Tibial artery (tissue), 4 donors: ENCODE data around the gene PNPLA5.

Experiments used
- DNase-seq, 2 donors: peaks; one replicate each; pipeline ENCODE4 v3.0.0-alpha.2; 2019
- H3K27ac ChIP-seq, 2 donors: fragments of 200-600 bp; sonication (generic) in 1 of 2; 1 replicate in 1 of 2; 2 replicates in 1 of 2; pipeline ENCODE4 v1.5.1; 2018 to 2019; ENCODE audit warnings: mild to moderate bottlenecking in 1 of 2
- H3K27me3 ChIP-seq, 2 donors: fragments of 200-600 bp; sonication (generic) in 1 of 2; one replicate each; pipeline versions ENCODE4 v1.5.1 to v1.6.0; 2016 to 2019
- H3K36me3 ChIP-seq, 3 donors: fragments of 200-600 bp; sonication (generic) in 2 of 3; one replicate each; pipeline ENCODE4 v1.5.1; 2016 to 2019; ENCODE audit warnings: mild to moderate bottlenecking in 2 of 3
- H3K4me1 ChIP-seq, 4 donors: fragments of 200-600 bp; sonication (generic) in 2 of 4; 1 replicate in 3 of 4; 2 replicates in 1 of 4; pipeline ENCODE4 v1.5.1; 2016 to 2019
- H3K4me3 ChIP-seq, 2 donors: fragments of 200-600 bp; sonication (generic) in 1 of 2; 1 replicate in 1 of 2; 2 replicates in 1 of 2; pipeline ENCODE4 v1.5.1; 2018 to 2019; ENCODE audit warnings: mild to moderate bottlenecking in 2 of 2
- H3K9me3 ChIP-seq, 3 donors: fragments of 200-600 bp; sonication (generic) in 1 of 3; one replicate each; pipeline ENCODE4 v1.5.1; 2016 to 2019
- intact Hi-C: fragments of 100-400 bp; cut with DNase I; formaldehyde crosslinking; loops from one replicate; pipeline ENCODE4 v1.15.0; 2023; ENCODE audit warnings: low total_unique reads
- TF ChIP-seq, protein P1 (sequence below), 2 experiments: fragments of 200-600 bp in 1 of 2; fragments of 450-650 bp in 1 of 2; IDR thresholded peaks; one replicate each; pipeline ENCODE4 v1.5.1; 2017 to 2019; ENCODE audit warnings: antibody characterized with exemption in 2 of 2, mild to moderate bottlenecking in 1 of 2, moderate library complexity in 1 of 2

PNPLA5 gene

DNA sequence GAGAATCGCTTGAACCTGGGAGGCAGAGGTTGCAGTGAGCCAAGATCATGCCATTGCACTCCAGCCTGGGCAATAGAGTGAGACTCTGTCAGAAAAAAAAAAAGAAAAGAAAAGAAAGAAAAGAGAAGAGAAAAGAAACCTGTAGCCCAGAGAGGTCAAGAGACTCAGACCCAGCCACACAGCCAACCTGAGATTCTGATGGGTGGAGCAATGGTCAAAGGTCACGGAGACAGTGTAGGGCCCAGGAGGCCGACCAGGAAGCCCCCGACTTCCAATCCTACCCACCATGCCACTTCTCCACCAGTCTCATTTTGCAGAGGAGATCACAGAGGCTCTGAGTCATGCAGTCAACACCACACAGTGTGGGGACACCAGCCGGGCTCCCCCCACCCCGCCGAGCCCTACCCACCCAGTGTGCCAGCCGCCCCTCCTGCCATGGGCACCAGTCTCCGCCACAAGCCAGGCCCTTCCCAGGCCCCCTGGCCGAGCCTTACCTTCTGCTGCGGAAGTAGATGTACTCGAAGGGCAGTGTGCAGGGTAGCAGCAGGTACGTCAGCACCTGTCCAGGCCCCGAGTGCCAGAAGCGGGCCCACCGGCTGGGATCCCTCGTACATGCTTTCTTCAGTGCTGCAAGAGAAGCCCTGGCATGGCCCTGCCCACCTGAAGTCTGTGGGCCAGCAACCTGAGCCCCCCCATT, 7.9 kb downstream of the PNPLA5 start:
- peaks cover 0 to 58% of the 10 kb centered on the region in 2 donors for H3K27me3 ChIP-seq
- intact Hi-C loops = no loop called here
- no peaks in the 10 kb centered on the region for H3K9me3 ChIP-seq

DNA sequence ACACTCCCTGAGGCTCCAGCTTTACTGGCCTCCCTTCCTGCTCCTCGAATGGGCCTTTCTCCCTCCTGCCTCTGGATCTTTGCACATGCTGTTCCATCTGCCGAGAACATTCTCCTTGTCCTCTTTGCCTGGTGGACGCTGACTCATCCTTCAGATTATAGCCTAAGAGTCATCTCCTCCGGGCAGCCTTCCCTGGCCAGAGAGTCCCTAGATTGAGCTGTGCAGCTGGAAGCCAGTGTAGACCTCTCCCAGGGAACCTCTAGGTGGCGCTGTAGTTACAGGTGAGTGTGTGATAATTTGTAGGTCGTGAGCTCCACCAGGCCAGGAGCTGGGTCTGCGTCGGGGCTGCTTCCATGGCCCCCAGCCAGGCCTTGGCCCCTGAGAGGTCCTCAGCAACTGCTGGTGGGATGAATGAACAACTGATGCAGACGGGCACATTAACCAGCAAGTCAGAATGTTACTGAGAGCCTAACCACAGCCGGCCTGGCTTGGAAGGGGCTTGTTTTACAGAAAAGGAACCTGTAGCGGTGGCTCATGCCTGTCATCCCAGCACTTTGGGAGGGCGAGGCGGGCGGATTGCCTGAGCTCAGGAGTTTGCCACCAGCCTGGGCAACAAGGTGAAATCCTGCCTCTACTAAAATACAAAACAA, 8.7 kb downstream of the PNPLA5 start:
- no peaks in the 10 kb centered on the region for H3K9me3 ChIP-seq
- TF ChIP-seq, protein P1, sequence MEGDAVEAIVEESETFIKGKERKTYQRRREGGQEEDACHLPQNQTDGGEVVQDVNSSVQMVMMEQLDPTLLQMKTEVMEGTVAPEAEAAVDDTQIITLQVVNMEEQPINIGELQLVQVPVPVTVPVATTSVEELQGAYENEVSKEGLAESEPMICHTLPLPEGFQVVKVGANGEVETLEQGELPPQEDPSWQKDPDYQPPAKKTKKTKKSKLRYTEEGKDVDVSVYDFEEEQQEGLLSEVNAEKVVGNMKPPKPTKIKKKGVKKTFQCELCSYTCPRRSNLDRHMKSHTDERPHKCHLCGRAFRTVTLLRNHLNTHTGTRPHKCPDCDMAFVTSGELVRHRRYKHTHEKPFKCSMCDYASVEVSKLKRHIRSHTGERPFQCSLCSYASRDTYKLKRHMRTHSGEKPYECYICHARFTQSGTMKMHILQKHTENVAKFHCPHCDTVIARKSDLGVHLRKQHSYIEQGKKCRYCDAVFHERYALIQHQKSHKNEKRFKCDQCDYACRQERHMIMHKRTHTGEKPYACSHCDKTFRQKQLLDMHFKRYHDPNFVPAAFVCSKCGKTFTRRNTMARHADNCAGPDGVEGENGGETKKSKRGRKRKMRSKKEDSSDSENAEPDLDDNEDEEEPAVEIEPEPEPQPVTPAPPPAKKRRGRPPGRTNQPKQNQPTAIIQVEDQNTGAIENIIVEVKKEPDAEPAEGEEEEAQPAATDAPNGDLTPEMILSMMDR (IDR thresholded peaks at IDR 0.05) = peak in 1 of 2 experiments; percentile 8
- H3K36me3 ChIP-seq = no peaks in the 10 kb centered on the region
- peaks cover 0 to 60% of the 10 kb centered on the region in 2 donors for H3K27me3 ChIP-seq
- no peak overlapping the region for H3K4me3 ChIP-seq
- no peak overlapping the region for H3K27ac ChIP-seq
- H3K4me1 ChIP-seq = no peaks in the 10 kb centered on the region
- no peak for DNase-seq
- intact Hi-C loops = no loop called here

More for the DNA sequence above, 7.9 kb downstream of the PNPLA5 start:
- Histone ChIP-seq H3K27ac (no peak overlapping the region), H3K4me3 (no peak overlapping the region), H3K4me1 (no peaks in the 10 kb centered on the region), H3K36me3 (no peaks in the 10 kb centered on the region)
- TF ChIP-seq, protein P1 (IDR thresholded peaks at IDR 0.05) = no peak
- no peak for DNase-seq

DNA sequence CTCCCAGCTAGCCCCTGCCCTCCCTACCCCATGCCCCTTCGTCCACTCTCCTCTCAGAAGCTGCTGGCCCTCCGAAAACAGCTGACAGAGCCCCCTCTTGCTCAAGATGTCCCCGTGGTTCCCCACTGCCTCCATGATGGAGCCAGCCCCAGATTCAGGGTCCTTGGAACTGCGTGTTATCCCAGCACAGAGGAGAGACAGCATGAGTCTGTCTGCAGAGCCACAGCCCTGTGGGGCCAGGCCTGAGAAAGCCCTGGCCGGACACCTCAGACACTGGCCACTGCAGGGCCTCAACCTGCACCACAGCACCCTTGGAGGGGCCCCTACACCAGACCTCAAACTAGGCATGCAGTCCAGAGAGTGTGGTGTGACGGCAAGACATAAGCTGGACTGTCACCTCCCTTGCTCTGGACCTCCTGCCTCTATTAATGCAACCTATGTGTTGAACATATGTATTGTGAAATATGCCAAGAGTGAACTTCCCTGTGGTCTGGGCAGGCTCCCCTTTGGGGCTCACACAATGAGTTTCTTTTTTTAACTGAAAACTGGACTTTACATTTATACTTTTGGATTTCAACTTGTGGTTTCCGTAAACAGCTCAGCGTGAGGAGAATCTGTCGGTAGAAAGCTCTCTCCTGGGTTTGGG, 9.6 kb downstream of the PNPLA5 start:
- intact Hi-C loops = no loop called here
- H3K36me3 ChIP-seq = no peaks in the 10 kb centered on the region
- TF ChIP-seq, protein P1 (IDR thresholded peaks at IDR 0.05) = no peak
- H3K9me3 ChIP-seq = no peaks in the 10 kb centered on the region
- H3K27me3 ChIP-seq = peaks cover 0 to 59% of the 10 kb centered on the region in 2 donors
- no peak for DNase-seq
- H3K4me3 ChIP-seq = no peak overlapping the region
- no peak overlapping the region for H3K27ac ChIP-seq
- H3K4me1 ChIP-seq = no peaks in the 10 kb centered on the region

DNA sequence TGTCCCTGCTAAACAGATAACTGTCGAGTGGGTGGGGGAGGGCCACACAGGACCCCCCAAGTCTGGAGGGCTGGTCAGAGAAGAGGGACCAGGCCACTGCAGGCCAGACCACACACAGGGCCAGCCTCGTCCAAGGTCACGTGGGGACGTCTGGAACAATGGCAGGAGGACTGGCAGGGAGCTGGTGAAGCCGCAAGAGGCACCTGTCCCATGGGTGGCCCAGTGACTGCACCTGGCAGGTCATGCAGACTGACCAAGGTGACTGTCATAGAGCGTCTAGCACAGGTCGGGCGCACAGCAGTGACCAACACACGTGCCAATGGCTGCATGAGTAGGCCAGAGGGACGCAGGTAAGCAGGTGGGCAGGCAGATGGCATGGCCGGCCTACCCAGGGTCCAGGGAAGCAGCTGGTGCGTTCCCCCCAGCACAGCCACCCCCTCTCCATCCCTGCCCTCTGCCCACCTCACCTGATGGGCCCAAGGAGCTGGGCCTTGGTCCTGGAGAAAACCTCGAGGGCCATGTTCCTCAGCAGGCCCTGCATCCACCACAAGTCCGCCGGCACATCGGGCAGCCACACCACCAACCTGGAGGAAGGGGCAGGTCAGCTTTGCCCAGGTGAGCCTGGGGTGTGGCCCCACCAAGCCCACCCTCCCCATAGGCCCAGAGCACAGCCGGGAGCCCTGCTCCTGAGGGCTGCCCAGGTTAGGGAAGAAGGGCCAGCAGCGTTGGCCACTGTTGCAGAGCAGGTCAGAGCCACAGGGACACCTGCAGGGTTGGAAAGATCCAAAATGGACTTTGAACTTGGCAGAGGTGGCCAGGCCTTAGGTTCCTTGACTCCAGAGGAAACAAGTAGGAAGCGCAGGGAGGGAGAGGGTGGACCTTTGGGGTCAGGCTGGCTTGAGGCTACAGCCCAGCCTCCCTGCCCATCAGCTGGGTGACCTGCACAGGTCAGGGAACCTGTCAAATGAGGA, 10.4 kb downstream of the PNPLA5 start:
- Histone ChIP-seq H3K9me3 (no peaks in the 10 kb centered on the region), H3K27ac (no peak overlapping the region), H3K4me3 (no peak overlapping the region), H3K27me3 (peaks cover 0 to 60% of the 10 kb centered on the region in 2 donors), H3K36me3 (no peaks in the 10 kb centered on the region), H3K4me1 (no peaks in the 10 kb centered on the region)
- TF ChIP-seq, protein P1 (IDR thresholded peaks at IDR 0.05) = no peak
- DNase-seq = no peak
- intact Hi-C loops = no loop called here

DNA sequence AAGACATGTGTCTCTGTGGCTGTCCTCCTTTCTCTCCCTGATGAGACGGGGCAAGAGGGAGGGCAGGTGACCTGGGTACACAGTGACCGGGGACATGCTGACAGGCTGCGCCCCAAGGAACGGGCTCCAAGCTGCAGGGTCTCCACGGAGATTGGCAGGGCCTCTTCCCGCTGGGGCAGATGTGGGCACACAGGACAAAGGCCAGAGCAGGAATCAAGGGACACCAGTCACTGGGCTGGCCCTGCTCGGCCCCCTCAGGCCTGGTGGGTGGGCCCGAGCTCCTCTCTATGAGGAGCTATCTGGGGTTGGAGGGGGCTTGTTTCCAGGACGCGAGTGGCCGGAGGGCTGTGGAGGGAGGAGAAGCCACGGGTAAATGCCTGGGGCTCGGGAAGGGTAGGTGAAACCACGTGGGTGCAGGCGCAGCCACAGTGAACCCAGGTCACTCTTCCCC, 11.2 kb downstream of the PNPLA5 start:
- intact Hi-C loops = no loop called here
- TF ChIP-seq, protein P1 (IDR thresholded peaks at IDR 0.05) = no peak
- Histone ChIP-seq H3K27ac (no peak overlapping the region), H3K9me3 (no peaks in the 10 kb centered on the region), H3K36me3 (no peaks in the 10 kb centered on the region), H3K27me3 (peaks cover 0 to 59% of the 10 kb centered on the region in 2 donors), H3K4me3 (no peak overlapping the region), H3K4me1 (no peaks in the 10 kb centered on the region)
- no peak for DNase-seq
